H1 (cell line): ENCODE measurements around the gene RARA. TPM values are rescaled to one million over a fixed set of nuclear protein-coding genes. Genes with fewer than 3 reads are reported as not detected.
A peak's percentile ranks its signal among the peaks of the same experiment; 100 is the strongest.

Experiments used
- CTCF ChIA-PET: fragments of 300-600 bp; sonication (Branson Sonifier 250); formaldehyde crosslinking; loops from one replicate; lab custom pipeline; 2021; ENCODE audit not compliant: partially characterized antibody; lab: Charles Lee
- POLR2A ChIA-PET: fragments of 300-600 bp; sonication (Branson Sonifier 250); formaldehyde crosslinking; loops from one replicate; lab custom pipeline; 2021; ENCODE audit warnings: inconsistent platforms; ENCODE audit not compliant: partially characterized antibody; lab: Charles Lee
- DNase-seq, 2 experiments: peaks; one replicate each; pipeline versions ENCODE4 v3.0.0 to v3.0.0-alpha.2; 2010 to 2022; ENCODE audit warnings: low spot score in 2 of 2, low read depth in 1 of 2, mixed read lengths in 1 of 2
- FAIRE-seq: peaks from 2 replicates; lab custom pipeline; 2011; peaks lifted over from hg19 to GRCh38; lab: Jason Lieb, UNC
- H2AFZ ChIP-seq: 2 replicates; pipeline ENCODE4 v1.8.1; 2012; ENCODE audit warnings: low read length, inconsistent platforms
- H2AK5ac ChIP-seq: 2 replicates; pipeline ENCODE4 v1.6.1; 2013; ENCODE audit warnings: low read depth, low read length
- H2BK120ac ChIP-seq: replicated peaks from 2 replicates; pipeline ENCODE3; 2013; ENCODE audit warnings: low read depth, low read length, inconsistent platforms
- H2BK12ac ChIP-seq: 2 replicates; pipeline ENCODE4 v1.6.1; 2013; ENCODE audit warnings: low read depth, low read length
- H2BK15ac ChIP-seq: 2 replicates; pipeline ENCODE4 v1.6.1; 2013; ENCODE audit warnings: low read length
- H2BK20ac ChIP-seq: 2 replicates; pipeline ENCODE4 v1.6.1; 2013; ENCODE audit warnings: low read length
- H2BK5ac ChIP-seq: 2 replicates; pipeline ENCODE4 v1.6.1; 2013; ENCODE audit warnings: low read depth, low read length
- H3K14ac ChIP-seq: 2 replicates; pipeline ENCODE4 v1.6.1; 2013; ENCODE audit warnings: inconsistent platforms; ENCODE audit not compliant: insufficient read length
- H3K18ac ChIP-seq: 2 replicates; pipeline ENCODE4 v1.6.1; 2013; ENCODE audit warnings: low read length; ENCODE audit errors: extremely low read depth
- H3K23ac ChIP-seq: 2 replicates; pipeline ENCODE4 v1.6.1; 2013; ENCODE audit warnings: inconsistent platforms; ENCODE audit not compliant: insufficient read length
- H3K23me2 ChIP-seq: 2 replicates; pipeline ENCODE4 v1.6.1; 2013; ENCODE audit warnings: low read depth, low read length
- H3K27ac ChIP-seq: 2 replicates; pipeline ENCODE4 v1.6.1; 2011; ENCODE audit warnings: low read depth, low read length, inconsistent platforms
- H3K27me3 ChIP-seq, 4 experiments: replicated peaks in 1 of 4; 1 replicate in 1 of 4; 2 replicates in 3 of 4; pipeline versions ENCODE4 v1.6.1 to v1.8.1; 2011 to 2013; ENCODE audit warnings: low read length in 3 of 4, mild to moderate bottlenecking in 3 of 4, inconsistent platforms in 2 of 4, mixed read lengths in 2 of 4, moderate library complexity in 1 of 4; ENCODE audit not compliant: control insufficient read depth in 3 of 4, insufficient read depth in 3 of 4; ENCODE audit errors: extremely low read depth in 1 of 4
- H3K36me3 ChIP-seq, 4 experiments: 2 replicates each; pipeline versions ENCODE4 v1.6.1 to v1.8.1; 2011 to 2013; ENCODE audit warnings: mild to moderate bottlenecking in 4 of 4, low read length in 3 of 4, moderate library complexity in 2 of 4, control low read depth in 1 of 4, inconsistent platforms in 1 of 4; ENCODE audit not compliant: insufficient read depth in 4 of 4, control insufficient read depth in 2 of 4
- H3K4ac ChIP-seq: replicated peaks from 2 replicates; pipeline ENCODE3; 2013; ENCODE audit warnings: low read length, low read depth, mixed read lengths, inconsistent platforms; ENCODE audit not compliant: insufficient read length
- H3K4me1 ChIP-seq, 4 experiments: replicated peaks in 1 of 4; 1 replicate in 1 of 4; 2 replicates in 3 of 4; pipeline versions ENCODE4 v1.6.1 to v1.8.1; 2011 to 2013; ENCODE audit warnings: low read length in 3 of 4, inconsistent platforms in 2 of 4, mixed read lengths in 1 of 4; ENCODE audit not compliant: insufficient read depth in 4 of 4, control insufficient read depth in 3 of 4
- H3K4me2 ChIP-seq, 2 experiments: 2 replicates each; pipeline versions ENCODE4 v1.6.1 to v1.8.1; 2011 to 2013; ENCODE audit warnings: low read depth in 2 of 2, low read length in 2 of 2, control low read depth in 1 of 2, inconsistent platforms in 1 of 2, mild to moderate bottlenecking in 1 of 2; ENCODE audit not compliant: insufficient read depth in 1 of 2
- H3K4me3 ChIP-seq, 4 experiments: fragments of 200-600, 300-600 bp in 1 of 4; sonication (generic), shearing (Covaris generic), sonication (Bioruptor Twin) in 1 of 4; 2 replicates each; pipeline versions ENCODE4 v1.5.1 to v1.8.1; 2011 to 2016; ENCODE audit warnings: low read length in 4 of 4, low read depth in 3 of 4, control low read depth in 2 of 4, inconsistent platforms in 2 of 4, mild to moderate bottlenecking in 2 of 4, mixed read lengths in 1 of 4, moderate library complexity in 1 of 4; ENCODE audit not compliant: insufficient read depth in 2 of 4; ENCODE audit errors: extremely low read depth in 1 of 4
- H3K56ac ChIP-seq: replicated peaks from 2 replicates; pipeline ENCODE3; 2013; ENCODE audit warnings: low read depth, mild to moderate bottlenecking, mixed read lengths, low read length, inconsistent platforms; ENCODE audit not compliant: insufficient read length
- H3K79me1 ChIP-seq: 2 replicates; pipeline ENCODE4 v1.6.1; 2013; ENCODE audit warnings: low read depth, low read length, control low read depth
- H3K79me2 ChIP-seq, 2 experiments: 2 replicates each; pipeline versions ENCODE4 v1.6.1 to v1.8.1; 2012 to 2013; ENCODE audit warnings: low read length in 2 of 2, mild to moderate bottlenecking in 2 of 2, inconsistent platforms in 1 of 2; ENCODE audit not compliant: insufficient read depth in 2 of 2, control insufficient read depth in 1 of 2
- H3K9ac ChIP-seq, 4 experiments: replicated peaks in 1 of 4; 1 replicate in 1 of 4; 2 replicates in 3 of 4; pipeline versions ENCODE4 v1.6.1 to v1.8.1; 2011 to 2013; ENCODE audit warnings: low read depth in 3 of 4, low read length in 3 of 4, control low read depth in 2 of 4, mild to moderate bottlenecking in 2 of 4, moderate library complexity in 2 of 4, inconsistent platforms in 1 of 4; ENCODE audit errors: extremely low read depth in 1 of 4
- H3K9me3 ChIP-seq, 2 experiments: 2 replicates each; pipeline versions ENCODE4 v1.6.1 to v1.8.1; 2012 to 2013; ENCODE audit warnings: mild to moderate bottlenecking in 2 of 2, moderate library complexity in 2 of 2, control low read depth in 1 of 2, inconsistent platforms in 1 of 2, low read depth in 1 of 2, low read length in 1 of 2, mixed read lengths in 1 of 2; ENCODE audit not compliant: insufficient read depth in 2 of 2
- H4K20me1 ChIP-seq, 2 experiments: replicated peaks in 1 of 2; 2 replicates each; pipeline versions ENCODE3 to v1.8.1; 2011 to 2013; ENCODE audit warnings: inconsistent platforms in 2 of 2, low read length in 2 of 2, mild to moderate bottlenecking in 1 of 2; ENCODE audit not compliant: insufficient read depth in 2 of 2, control insufficient read depth in 1 of 2
- H4K5ac ChIP-seq: 2 replicates; pipeline ENCODE4 v1.6.1; 2013; ENCODE audit warnings: low read length, low read depth, mixed read lengths, inconsistent platforms; ENCODE audit not compliant: insufficient read length
- H4K8ac ChIP-seq: 2 replicates; pipeline ENCODE4 v1.8.0; 2013; ENCODE audit warnings: mild to moderate bottlenecking, moderate library complexity, low read length, inconsistent platforms; ENCODE audit not compliant: insufficient read depth; ENCODE audit errors: extremely low read depth
- H4K91ac ChIP-seq: replicated peaks from 2 replicates; pipeline ENCODE3; 2013; ENCODE audit warnings: low read length, mixed read lengths, inconsistent platforms; ENCODE audit not compliant: insufficient read length
- ASH2L ChIP-seq: fragments of 200-600, 300-600 bp; sonication (generic); IDR thresholded peaks from one replicate; pipeline ENCODE4 v1.7.1; 2017; ENCODE audit warnings: low read length
- BACH1 ChIP-seq: IDR thresholded peaks from 2 replicates; pipeline ENCODE4 v1.6.1; 2012; ENCODE audit warnings: low read length, improper control_type of control experiment
- BCL11A ChIP-seq, 2 experiments: IDR thresholded peaks; one replicate each; pipeline ENCODE4 v1.6.1; 2011; ENCODE audit warnings: low read depth in 2 of 2, low read length in 2 of 2, mild to moderate bottlenecking in 2 of 2
- CTCF ChIP-seq, 3 experiments: IDR thresholded peaks; 1 replicate in 2 of 3; 2 replicates in 1 of 3; pipeline versions ENCODE4 v1.5.1 to v1.6.1; 2011; ENCODE audit warnings: low read length in 3 of 3, mild to moderate bottlenecking in 3 of 3, inconsistent platforms in 2 of 3, low read depth in 1 of 3, moderate library complexity in 1 of 3; ENCODE audit not compliant: insufficient read depth in 1 of 3; ENCODE audit errors: control extremely low read depth in 1 of 3
- KDM4A ChIP-seq: IDR thresholded peaks from one replicate; pipeline ENCODE4 v1.7.1; 2012; ENCODE audit warnings: low read depth, mild to moderate bottlenecking, moderate library complexity, low read length, inconsistent platforms; ENCODE audit not compliant: severe bottlenecking
- NANOG ChIP-seq: IDR thresholded peaks from 2 replicates; pipeline ENCODE4 v1.6.1; 2011; ENCODE audit warnings: low read length, low read depth, mild to moderate bottlenecking, inconsistent platforms; ENCODE audit not compliant: insufficient read depth, poor library complexity, severe bottlenecking
- NRF1 ChIP-seq: IDR thresholded peaks from 2 replicates; pipeline ENCODE4 v1.6.1; 2011; ENCODE audit warnings: mild to moderate bottlenecking, low read depth, low read length, improper control_type of control experiment
- POLR2A ChIP-seq, 2 experiments: IDR thresholded peaks; 1 replicate in 1 of 2; 2 replicates in 1 of 2; pipeline ENCODE4 v1.6.1; 2011; ENCODE audit warnings: low read depth in 2 of 2, low read length in 2 of 2, mild to moderate bottlenecking in 2 of 2; ENCODE audit errors: control extremely low read depth in 1 of 2
- SIN3A ChIP-seq, 2 experiments: IDR thresholded peaks in 1 of 2; conservative IDR thresholded peaks in 1 of 2; 2 replicates each; pipeline ENCODE4 v1.6.1; 2011 to 2012; ENCODE audit warnings: low read length in 2 of 2, improper control_type of control experiment in 1 of 2, low read depth in 1 of 2, mild to moderate bottlenecking in 1 of 2
- TAF7 ChIP-seq: optimal IDR thresholded peaks from 2 replicates; pipeline ENCODE3; 2011; ENCODE audit warnings: low read depth, mild to moderate bottlenecking, inconsistent platforms, low read length, moderate library complexity, borderline replicate concordance
- TEAD4 ChIP-seq: IDR thresholded peaks from 2 replicates; pipeline ENCODE4 v1.6.1; 2012; ENCODE audit warnings: low read depth, low read length, inconsistent platforms, mixed read lengths
- YY1 ChIP-seq: IDR thresholded peaks from 2 replicates; pipeline ENCODE4 v1.6.1; 2011; ENCODE audit warnings: low read depth, mild to moderate bottlenecking, low read length
- WGBS, 2 experiments: shearing (Covaris generic) in 1 of 2; methylation state at CpG; one replicate each; pipeline versions ENCODE4 v1.1.6 to v1.1.7; 2013 to 2015; ENCODE audit warnings: low lambda C conversion rate in 2 of 2, mixed read lengths in 2 of 2, inconsistent platforms in 1 of 2, low coverage in 1 of 2, missing lambda C conversion rate in 1 of 2; ENCODE audit not compliant: insufficient replicate concordance in 2 of 2, insufficient coverage in 1 of 2, insufficient read length in 1 of 2; ENCODE audit errors: extremely low coverage in 1 of 2, missing lambda C conversion rate in 1 of 2; 5-methylcytosine and 5-hydroxymethylcytosine counted together
- polyA plus RNA-seq, 7 experiments: library from polyadenylated mRNA; depleted of rRNA in 3 of 7; stranded (reverse) in 5 of 7; unstranded in 2 of 7; fragments of >200 nt in 5 of 7; fragments of 200-250 nt in 2 of 7; gene quantifications; 1 replicate in 5 of 7; 2 replicates in 1 of 7; 4 replicates in 1 of 7; pipeline versions ENCODE4 v1.2.1 to v1.2.3, GENCODE V29; 2011 to 2013; ENCODE audit warnings: missing spikeins in 2 of 7, mixed read lengths in 2 of 7
- total RNA-seq: library from RNA; stranded (reverse); fragmentation: NEBNext Ultra II Directional; extraction: Animal tissue kit (Norgen Biotek cat#: 25700); gene quantifications from 2 replicates; pipeline ENCODE4 v1.2.1, GENCODE V29; 2021

RARA gene
- total and polyA plus RNA-seq, 2 of the 8 experiments (the other 6 are each of a cell fraction or from before 2014, with no cell fraction given) = 4.4 to 16.5 TPM

- H2BK15ac ChIP-seq = no peak overlapping the region
- 0 out of 7 replicates have a peak overlapping the region, but pooled peaks of 1 of the 4 experiments have one; percentile 4 for H3K9ac ChIP-seq
- H3K79me2 ChIP-seq = no peaks in the 10 kb centered on the region
- no peak overlapping the region for H3K23ac ChIP-seq
- H3K18ac ChIP-seq = no peak overlapping the region
- no peak overlapping the region for H2BK120ac ChIP-seq
- no peak overlapping the region for H2BK12ac ChIP-seq
- H3K9me3 ChIP-seq = no peaks in the 10 kb centered on the region
- H3K36me3 ChIP-seq = peaks cover 5 to 36% (median 22%) of the 10 kb centered on the region in 4 experiments; a peak in 7 of 8 replicates
- H3K4me2 ChIP-seq = no peak overlapping the region
- no peak overlapping the region for H2AFZ ChIP-seq
- WGBS, 2 experiments = 94% methylated on average over 4 of the region's 4 CpGs; no CpG with 5 or more reads in 1 of the 2 experiments
- CTCF ChIA-PET = no interaction called here
- FAIRE-seq (no peak), DNase-seq (no peak)
- H4K91ac ChIP-seq = no peak overlapping the region
- H3K14ac ChIP-seq = no peak overlapping the region
- H4K5ac ChIP-seq = no peak overlapping the region
- no peak overlapping the region for H2BK20ac ChIP-seq
- peaks cover 0 to 1% of the 10 kb centered on the region in 2 experiments for H4K20me1 ChIP-seq
- no peak overlapping the region for H4K8ac ChIP-seq
- POLR2A ChIA-PET = interaction anchor here (1.0 kb wide), 1 partner anchor 9 kb away, joined by 4 read pairs; no protein-coding TSS in a partner anchor
- H3K23me2 ChIP-seq = no peaks in the 10 kb centered on the region
- H3K4me3 ChIP-seq = no peak overlapping the region
- no peaks in the 10 kb centered on the region for H3K27me3 ChIP-seq
- H3K4ac ChIP-seq = no peak overlapping the region
- no peak overlapping the region for H3K27ac ChIP-seq
- H3K79me1 ChIP-seq = no peaks in the 10 kb centered on the region
- no peak overlapping the region for H2AK5ac ChIP-seq
- H3K56ac ChIP-seq = no peak overlapping the region
- peaks cover 2 to 5% (median 3%) of the 10 kb centered on the region in 4 experiments; a peak in 5 of 7 replicates for H3K4me1 ChIP-seq
- no peak overlapping the region for H2BK5ac ChIP-seq
- TF ChIP-seq NANOG (no peak), TEAD4 (no peak), TAF7 (no peak), BCL11A (IDR thresholded peaks at IDR 0.05; ENCODE audit: low read depth in 2 of 2, low read length in 2 of 2) (no peak), KDM4A (no peak), YY1 (no peak), CTCF (IDR thresholded peaks at IDR 0.05; ENCODE audit: control extremely low read depth in 1 of 3, insufficient read depth in 1 of 3, low read depth in 1 of 3, low read length in 3 of 3) (no peak), SIN3A (conservative IDR thresholded peaks at IDR 0.05 in 1 of 2, IDR thresholded peaks at IDR 0.05 in 1 of 2; ENCODE audit: low read depth in 1 of 2, low read length in 2 of 2) (no peak), BACH1 (no peak), ASH2L (no peak), NRF1 (no peak), POLR2A (IDR thresholded peaks at IDR 0.05; ENCODE audit: control extremely low read depth in 1 of 2, low read depth in 2 of 2, low read length in 2 of 2) (no peak)
Observed at GRCh38 chr17:40279402-40279801, 29.6 kb upstream of the RARA start.
